Measurements from ENCODE around the gene PRAC1. TPM values are rescaled to one million over a fixed set of nuclear protein-coding genes. Genes with fewer than 3 reads are reported as not detected.

Gene PRAC1
- total RNA-seq, 4 donors from 2014 or later: not detected

- Histone ChIP-seq H3K4me1 (peaks cover 21% of the 10 kb centered on the region), H3K36me3 (no peaks in the 10 kb centered on the region), H3K9me3 (no peaks in the 10 kb centered on the region), H3K27me3 (peaks cover 100% of the 10 kb centered on the region), H3K4me3 (no peak overlapping the region), H3K27ac (no peak overlapping the region)
- TF ChIP-seq CTCF (IDR thresholded peaks at IDR 0.05): no peak
- TF ChIP-seq EP300 (IDR thresholded peaks at IDR 0.05): no peak
- no peak for TF ChIP-seq POLR2AphosphoS5 (IDR thresholded peaks at IDR 0.05)
- TF ChIP-seq POLR2A (IDR thresholded peaks at IDR 0.05): no peak
- DNase-seq (ENCODE audit: low spot score in 2 of 2): no peak
- WGBS: 13% methylated on average over 31 of the region's 52 CpGs
These were observed 32.4 kb upstream of the PRAC1 start for GRCh38 chr17:48754500-48755261.

- no peak for DNase-seq (ENCODE audit: low spot score in 2 of 2)
- H3K27ac ChIP-seq: no peak overlapping the region
- TF ChIP-seq POLR2AphosphoS5 (IDR thresholded peaks at IDR 0.05) (no peak), CTCF (IDR thresholded peaks at IDR 0.05) (no peak), POLR2A (IDR thresholded peaks at IDR 0.05) (no peak), EP300 (IDR thresholded peaks at IDR 0.05) (no peak)
These were observed 31.6 kb upstream of the PRAC1 start for GRCh38 chr17:48753794-48754499.

GRCh38 chr17:48752399-48753288, 30.3 kb upstream of the PRAC1 start:
- WGBS: 3% methylated on average over 36 of the region's 43 CpGs
- H3K9me3 ChIP-seq: no peaks in the 10 kb centered on the region
- H3K4me3 ChIP-seq: no peak overlapping the region
- no peaks in the 10 kb centered on the region for H3K36me3 ChIP-seq
- TF ChIP-seq POLR2A (IDR thresholded peaks at IDR 0.05) (no peak), EP300 (IDR thresholded peaks at IDR 0.05) (no peak), POLR2AphosphoS5 (IDR thresholded peaks at IDR 0.05) (no peak), CTCF (IDR thresholded peaks at IDR 0.05) (no peak)
- no peak for DNase-seq (ENCODE audit: low spot score in 2 of 2)
- no peak overlapping the region for H3K27ac ChIP-seq
- H3K27me3 ChIP-seq: peaks cover 100% of the 10 kb centered on the region
- peaks cover 24% of the 10 kb centered on the region for H3K4me1 ChIP-seq

More at GRCh38 chr17:48753794-48754499, 31.6 kb upstream of the PRAC1 start:
- 37% methylated on average over 18 of the region's 22 CpGs for WGBS
- no peak overlapping the region for H3K4me3 ChIP-seq
- peaks cover 100% of the 10 kb centered on the region for H3K27me3 ChIP-seq
- H3K4me1 ChIP-seq: peaks cover 21% of the 10 kb centered on the region
- no peaks in the 10 kb centered on the region for H3K9me3 ChIP-seq
- H3K36me3 ChIP-seq: no peaks in the 10 kb centered on the region

- no peak for DNase-seq (ENCODE audit: low spot score in 2 of 2)
- Histone ChIP-seq H3K4me1 (peaks cover 25% of the 10 kb centered on the region), H3K4me3 (no peak overlapping the region), H3K36me3 (no peaks in the 10 kb centered on the region), H3K27ac (no peak overlapping the region), H3K27me3 (peaks cover 100% of the 10 kb centered on the region), H3K9me3 (no peaks in the 10 kb centered on the region)
- TF ChIP-seq EP300 (IDR thresholded peaks at IDR 0.05) (no peak), POLR2AphosphoS5 (IDR thresholded peaks at IDR 0.05) (no peak), CTCF (IDR thresholded peaks at IDR 0.05) (no peak), POLR2A (IDR thresholded peaks at IDR 0.05) (no peak)
- 12% methylated on average over 13 of the region's 13 CpGs for WGBS
These were observed 29.5 kb upstream of the PRAC1 start for GRCh38 chr17:48751733-48752398.

All from suprapubic skin (tissue), 4 donors.